CD4-positive, alpha-beta T cell treated with Interleukin-2 at 100 ng/mL for 4 hours (primary cell): ENCODE data around the gene PAGR1.
"Not testable (repeated sequence)": the region's sequence is repeated elsewhere in the genome, so short reads cannot be mapped to it uniquely, and the experiment has no call there.

Source experiments
- DNase-seq: peaks from one replicate; pipeline ENCODE4 v3.0.0-alpha.2; 2020; ENCODE audit warnings: low spot score

Gene PAGR1

DNA sequence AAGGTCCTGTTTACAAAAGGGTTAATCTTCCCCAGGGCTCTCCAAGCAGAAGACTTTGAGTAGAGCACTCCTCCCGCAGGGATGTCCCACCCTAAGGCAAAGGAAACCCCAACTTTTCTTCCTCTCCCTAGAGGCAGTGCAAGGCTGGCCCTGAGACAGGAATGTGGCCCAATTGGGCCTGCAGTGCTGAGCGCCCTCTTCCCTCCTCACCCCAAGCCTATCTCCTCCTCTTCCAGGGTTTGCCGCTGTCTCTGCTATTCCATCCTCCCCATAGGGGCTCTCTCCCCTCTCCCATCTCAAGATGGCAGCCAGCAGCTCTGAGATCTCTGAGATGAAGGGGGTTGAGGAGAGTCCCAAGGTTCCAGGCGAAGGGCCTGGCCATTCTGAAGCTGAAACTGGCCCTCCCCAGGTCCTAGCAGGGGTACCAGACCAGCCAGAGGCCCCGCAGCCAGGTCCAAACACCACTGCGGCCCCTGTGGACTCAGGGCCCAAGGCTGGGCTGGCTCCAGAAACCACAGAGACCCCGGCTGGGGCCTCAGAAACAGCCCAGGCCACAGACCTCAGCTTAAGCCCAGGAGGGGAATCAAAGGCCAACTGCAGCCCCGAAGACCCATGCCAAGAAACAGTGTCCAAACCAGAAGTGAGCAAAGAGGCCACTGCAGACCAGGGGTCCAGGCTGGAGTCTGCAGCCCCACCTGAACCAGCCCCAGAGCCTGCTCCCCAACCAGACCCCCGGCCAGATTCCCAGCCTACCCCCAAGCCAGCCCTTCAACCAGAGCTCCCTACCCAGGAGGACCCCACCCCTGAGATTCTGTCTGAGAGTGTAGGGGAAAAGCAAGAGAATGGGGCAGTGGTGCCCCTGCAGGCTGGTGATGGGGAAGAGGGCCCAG lies 3.0 kb upstream of the PAGR1 start:
- no peak for DNase-seq

DNA sequence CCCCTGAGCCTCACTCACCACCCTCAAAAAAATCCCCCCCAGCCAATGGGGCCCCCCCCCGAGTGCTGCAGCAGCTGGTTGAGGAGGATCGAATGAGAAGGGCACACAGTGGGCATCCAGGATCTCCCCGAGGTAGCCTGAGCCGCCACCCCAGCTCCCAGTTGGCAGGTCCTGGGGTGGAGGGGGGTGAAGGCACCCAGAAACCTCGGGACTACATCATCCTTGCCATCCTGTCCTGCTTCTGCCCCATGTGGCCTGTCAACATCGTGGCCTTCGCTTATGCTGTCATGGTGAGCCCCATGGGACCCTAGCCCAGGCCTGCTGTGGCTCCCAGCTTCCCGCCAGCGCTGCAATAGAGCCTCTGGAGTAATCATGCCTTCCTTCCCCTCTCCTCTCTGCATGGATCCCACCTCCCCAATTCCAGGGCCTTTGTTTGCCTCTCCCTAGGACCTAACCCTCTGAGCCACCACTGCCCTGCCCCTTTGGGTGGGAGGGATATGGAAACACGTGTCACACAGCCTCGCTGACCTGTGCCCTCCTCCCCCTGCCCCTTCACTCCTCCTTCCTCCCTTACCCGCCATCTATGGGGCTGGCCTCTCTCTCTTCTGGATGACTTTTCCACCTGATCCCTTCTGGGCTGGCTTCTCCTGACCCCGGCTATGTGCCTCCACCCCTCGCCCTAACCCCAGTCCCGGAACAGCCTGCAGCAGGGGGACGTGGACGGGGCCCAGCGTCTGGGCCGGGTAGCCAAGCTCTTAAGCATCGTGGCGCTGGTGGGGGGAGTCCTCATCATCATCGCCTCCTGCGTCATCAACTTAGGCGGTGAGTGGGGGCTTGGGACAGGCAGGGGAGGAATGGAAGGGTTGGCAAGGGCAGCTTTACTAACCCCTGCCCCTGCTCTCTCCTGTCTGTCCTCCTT lies 2.0 kb upstream of the PAGR1 start:
- DNase-seq: no peak

DNA sequence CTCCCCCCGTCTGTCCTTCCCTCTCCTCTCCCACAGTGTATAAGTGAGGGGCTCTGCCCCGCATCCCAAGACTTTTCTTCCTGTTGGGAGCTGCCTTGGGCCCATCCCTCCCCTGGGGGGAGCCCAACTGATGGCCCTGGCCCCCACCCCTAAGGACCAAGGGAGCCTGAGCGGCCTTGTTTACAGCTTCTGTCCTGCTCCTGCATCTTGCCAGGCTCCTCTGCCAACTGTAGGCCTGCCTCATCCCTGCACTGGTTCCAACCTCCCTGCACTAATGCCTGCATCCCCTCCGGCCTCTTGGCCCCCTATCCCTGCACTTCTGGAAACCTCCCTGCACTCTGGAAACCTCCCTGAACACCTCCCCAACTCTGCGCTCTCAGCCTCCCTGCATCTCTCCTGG lies 1.4 kb upstream of the PAGR1 start:
- DNase-seq: no peak

DNA sequence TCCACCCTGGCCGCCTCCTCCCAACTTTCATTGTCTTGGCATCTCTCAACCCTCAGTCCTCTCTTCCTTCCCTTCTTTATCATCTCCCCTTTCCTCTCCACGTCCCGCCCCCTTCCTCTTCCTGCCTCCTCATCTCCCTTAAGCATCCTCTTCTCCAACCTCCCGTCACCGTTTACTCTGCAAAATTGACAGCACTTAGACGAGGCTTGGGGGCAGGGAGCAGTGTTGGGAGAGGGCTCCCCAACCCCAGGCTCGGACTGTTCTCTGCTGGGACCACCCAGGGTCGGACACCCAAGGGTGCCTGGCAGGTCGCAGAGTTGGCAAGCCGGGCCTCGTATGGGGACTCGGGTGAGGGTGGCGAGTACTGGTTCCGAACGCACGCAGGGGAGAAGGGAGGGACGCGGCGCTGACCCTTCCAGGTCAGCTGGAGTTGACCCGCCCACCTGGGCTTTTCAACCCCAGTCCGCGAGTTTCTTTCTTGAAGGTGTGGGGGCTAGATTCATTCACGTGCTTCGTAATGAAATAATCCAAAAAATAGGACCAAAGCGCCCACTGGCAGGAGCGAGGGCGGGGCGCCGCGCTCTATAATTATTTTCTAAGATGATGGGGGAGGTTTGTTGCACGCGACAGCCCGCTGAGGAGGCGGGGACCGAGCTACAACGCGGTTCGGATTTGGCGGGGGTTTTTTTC lies 775 bp upstream of the PAGR1 start:
- no peak for DNase-seq

DNA sequence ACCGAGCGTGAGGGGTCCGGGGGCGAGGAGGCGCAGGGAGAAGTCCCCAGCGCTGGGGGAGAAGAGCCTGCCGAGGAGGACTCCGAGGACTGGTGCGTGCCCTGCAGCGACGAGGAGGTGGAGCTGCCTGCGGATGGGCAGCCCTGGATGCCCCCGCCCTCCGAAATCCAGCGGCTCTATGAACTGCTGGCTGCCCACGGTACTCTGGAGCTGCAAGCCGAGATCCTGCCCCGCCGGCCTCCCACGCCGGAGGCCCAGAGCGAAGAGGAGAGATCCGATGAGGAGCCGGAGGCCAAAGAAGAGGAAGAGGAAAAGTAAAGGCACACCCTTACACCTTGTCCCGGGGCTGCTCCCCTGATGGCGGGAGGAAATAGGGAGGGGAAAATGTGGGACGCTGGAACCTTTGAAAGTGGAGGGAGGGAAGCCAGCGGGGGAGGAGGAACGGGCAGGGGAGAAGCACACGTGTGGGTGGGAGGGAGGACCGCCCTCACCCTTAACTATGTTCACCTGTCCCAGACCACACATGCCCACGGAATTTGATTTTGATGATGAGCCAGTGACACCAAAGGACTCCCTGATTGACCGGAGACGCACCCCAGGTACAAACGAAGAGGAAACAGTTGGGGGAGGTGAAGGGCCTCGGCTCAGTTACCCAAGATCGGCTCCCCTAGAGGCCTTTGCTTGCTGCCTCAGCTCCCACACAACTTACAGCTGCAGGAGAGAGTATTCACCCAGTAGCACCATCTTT lies 916 bp downstream of the PAGR1 start:
- peak; percentile 41 for DNase-seq

DNA sequence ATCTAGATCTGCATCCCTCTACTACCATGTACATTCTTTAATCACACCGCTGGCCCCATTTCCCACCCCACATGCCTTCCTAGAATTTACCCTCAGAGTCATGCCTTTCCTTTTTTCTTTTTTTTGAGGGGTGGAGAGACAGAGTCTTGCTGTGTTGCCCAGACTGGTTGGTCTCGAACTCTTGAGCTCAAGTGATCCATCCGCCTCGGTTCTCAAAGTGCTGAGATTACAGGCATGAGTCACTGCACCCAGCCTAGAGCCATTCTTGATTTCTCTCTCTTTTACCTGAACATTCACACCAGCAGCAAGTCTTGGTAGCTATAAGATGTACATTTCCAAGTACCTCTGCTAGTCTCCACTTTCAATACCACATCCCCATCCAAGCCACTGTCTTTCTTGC lies 2.1 kb downstream of the PAGR1 start:
- no peak for DNase-seq

DNA sequence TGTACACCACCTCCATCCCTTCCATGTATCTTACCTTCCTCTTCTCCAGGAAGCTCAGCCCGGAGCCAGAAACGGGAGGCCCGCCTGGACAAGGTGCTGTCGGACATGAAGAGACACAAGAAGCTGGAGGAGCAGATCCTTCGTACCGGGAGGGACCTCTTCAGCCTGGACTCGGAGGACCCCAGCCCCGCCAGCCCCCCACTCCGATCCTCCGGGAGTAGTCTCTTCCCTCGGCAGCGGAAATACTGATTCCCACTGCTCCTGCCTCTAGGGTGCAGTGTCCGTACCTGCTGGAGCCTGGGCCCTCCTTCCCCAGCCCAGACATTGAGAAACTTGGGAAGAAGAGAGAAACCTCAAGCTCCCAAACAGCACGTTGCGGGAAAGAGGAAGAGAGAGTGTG lies 3.6 kb downstream of the PAGR1 start:
- DNase-seq: no peak

DNA sequence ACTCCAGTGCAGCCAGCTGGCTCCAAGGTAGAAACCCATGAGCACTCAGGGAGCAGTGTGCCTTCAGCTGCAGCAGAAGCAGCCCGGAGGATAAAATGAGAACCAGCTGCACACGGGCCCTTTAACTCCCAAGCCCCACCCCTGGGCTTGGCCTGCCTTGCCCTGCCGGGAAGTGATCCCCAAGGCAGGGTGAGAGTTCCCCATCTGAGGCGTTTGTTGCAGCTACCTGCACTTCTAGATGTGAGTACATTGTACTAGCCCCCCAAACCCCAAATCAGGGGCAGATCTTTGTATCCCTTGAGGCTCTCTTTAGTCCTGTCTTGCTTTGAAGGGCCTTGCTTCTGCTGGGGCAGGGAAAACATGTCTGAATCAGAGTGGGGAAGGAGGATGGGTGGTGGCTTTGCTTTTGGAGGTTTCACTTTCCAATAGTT lies 4.3 kb downstream of the PAGR1 start, which contains the start of gene MVP:
MVP (plus strand) TSS at position 192 of the 431 bp plus-strand sequence. CDS start 10,088 bp downstream, outside the sequence.
- peak; percentile 52 for DNase-seq

DNA sequence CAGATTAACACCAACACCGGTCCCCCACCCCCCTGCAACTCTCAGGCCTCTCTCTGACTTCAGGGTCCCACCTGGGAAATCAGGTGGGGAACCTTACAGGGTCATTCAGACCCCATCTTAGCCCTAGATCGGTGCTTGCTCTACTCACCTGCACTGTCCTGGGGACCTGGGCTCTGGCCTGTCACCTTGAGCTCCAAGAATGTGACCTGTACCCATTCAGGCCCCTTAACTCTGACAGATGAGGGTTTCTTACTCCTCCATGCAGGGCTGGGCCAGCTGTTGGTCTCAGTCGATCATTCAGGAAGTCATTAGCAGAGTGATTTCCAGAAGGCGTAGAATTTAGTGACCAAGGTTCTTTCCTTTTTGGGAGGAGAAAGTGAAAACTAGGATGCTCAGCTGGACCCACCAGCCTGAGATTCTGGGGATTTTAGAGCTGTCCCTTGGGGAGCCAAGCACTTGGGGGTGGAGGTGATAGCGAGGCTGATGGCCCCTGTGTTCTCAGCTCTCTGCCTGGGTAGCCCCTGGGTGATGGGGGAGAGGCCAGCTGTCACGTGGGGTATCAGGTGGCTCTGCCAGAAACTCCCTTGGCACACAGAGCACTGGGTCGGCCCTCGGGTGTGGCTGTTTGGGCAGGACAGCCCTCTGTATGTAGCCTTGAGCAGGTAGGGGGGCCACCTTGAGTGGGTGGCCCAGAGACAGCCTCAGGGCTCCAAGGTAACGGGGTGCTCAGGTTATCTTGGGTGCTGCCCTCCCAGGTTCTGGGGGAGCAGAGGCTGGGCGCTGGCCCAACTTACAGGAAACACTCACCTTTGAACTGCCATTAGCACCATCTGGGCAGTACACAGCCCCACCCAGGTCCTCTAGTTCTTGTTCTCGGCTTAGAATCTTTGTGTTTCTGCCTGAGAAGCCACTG lies 5.0 kb downstream of the PAGR1 start:
- peak; percentile 66 for DNase-seq

DNA sequence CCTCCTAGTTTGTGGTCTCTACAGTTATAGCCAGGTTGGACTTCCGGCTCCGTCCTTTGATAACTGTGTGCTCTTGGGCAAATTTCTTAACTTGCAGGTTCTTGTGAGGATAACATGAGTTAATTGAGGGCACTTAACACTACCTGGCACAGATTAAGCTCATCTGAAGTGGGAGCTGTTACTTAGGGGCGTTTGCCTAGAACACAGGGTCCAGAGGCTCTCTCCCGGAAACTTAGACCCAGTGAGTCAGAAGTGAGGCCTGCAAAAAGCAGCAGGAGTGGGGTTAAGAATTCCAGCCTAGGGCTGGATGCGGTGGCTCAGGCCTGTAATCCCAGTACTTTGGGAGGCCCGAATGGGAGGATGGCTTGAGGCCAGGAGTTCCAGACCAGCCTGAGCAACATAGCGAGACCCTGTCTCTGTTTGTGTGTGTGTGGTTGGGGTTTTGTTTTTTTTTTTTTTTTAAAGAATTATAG lies 5.7 kb downstream of the PAGR1 start:
- no peak for DNase-seq

DNA sequence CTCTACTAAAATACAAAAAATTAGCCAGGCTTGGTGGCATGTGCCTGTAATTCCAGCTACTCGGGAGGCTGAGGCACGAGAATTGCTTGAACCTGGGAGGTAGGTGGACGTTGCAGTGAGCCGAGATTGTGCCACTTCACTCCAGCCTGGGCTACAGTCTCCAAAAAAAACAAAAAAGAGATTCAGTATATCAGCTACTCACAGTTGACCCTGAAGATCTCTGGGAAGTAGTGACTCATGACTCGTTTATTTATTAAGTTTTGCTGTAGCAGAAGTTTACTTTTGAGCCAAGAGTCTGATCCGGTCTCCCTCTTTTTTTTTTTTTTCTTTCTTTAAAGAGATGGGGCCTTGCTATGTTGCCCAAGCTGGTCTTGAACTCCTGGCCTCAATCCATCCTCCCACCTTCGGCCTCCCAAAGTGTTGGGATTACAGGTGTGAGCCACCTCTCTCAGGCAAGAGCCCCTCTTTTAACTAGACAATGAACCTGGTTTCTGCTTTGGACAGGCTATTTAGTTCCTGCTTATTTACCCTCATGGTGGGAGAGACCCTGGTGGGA lies 8.7 kb downstream of the PAGR1 start:
- DNase-seq: no peak

DNA sequence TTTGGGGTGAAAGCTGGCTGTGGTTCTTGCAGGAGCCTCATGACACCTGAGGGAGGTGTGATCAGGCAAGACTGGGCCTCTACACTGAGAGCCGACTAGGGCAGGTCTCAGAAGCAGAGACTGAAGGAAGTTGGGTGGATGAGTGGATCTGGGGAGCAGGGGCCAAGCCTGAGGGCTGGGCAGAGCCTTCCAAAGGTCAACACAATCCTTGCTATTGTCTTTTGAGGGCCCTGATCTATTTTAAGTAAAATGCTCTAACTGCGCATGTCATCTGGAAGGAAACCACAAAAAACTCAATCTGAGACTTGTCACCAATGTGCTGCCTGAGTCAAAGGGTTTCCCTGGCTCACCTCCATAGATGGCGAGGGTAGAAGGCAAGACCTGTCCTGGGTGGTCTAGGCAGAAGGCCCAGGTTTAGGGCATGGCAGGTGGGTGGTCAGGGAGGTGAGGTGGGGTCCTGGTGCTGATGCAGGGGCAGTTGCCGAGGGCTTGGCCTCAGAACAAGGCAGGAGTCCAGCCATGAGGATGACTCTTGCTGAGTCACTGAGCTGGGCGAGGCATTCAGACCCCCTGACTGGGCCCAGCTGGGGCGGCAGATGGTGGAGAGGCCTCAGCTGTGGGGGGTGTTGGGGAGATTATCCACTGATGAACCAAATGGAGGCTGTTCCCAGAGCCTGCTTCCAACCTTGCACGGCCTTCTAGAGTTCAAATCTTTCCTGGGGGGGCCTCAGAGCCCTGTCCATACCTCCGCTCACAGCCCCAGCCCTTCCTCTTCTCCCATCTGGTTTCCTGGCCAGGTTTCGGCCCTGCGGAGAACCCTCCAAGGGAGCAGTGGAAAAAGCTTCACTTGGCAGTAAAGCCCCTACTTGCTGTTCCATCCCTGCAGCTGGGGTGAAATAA lies 9.4 kb downstream of the PAGR1 start:
- DNase-seq: peak; percentile 61

DNA sequence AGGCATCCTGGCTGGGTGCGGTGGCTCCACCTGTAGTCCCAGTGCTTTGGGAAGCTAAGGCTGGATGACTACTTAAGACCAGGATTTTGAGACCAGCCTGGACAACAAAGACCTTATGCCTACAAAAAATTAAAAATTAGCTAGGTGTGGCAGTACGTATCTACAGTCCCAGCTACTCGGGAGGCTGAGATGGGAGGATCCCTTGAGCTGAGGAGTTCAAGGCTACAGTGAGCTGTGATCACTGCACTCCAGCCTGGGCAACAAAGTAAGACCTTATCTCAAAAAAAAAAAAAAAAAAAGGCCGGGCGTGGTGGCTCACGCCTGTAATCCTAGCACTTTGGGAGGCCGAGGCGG lies 10.4 kb downstream of the PAGR1 start:
- DNase-seq: no peak

DNA sequence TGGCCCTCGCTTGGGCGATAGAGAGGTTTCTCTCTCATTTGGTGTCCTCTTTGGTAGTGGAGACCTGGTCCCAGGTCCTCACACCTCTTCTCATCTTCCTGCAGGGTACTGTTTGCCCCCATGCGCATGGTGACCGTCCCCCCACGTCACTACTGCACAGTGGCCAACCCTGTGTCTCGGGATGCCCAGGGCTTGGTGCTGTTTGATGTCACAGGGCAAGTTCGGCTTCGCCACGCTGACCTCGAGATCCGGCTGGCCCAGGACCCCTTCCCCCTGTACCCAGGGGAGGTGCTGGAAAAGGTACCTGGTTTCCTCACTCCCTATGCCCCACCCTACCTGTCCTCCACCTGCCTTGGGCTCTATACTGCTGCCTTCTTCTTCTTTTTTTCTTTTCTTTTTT lies 14.8 kb downstream of the PAGR1 start:
- DNase-seq: no peak

DNA sequence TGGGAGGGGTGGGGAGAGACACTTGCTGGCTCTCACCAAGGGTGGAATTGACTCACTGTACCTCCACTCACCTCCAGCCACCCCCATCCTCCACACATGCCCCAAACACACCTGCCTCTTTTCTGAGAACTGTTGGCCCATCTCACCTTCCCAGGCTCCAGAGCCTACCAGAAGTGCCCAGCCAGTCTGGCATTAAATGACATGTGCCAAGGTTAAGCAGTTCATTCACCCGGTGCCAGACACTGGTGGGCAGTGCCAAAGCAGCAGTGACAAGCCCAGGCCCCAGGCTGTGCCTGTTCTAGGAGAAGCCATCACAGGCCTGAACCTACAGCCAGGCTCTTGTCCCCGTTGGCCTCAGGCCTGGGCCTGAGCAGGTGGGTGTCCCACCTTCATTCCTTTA lies 15.5 kb downstream of the PAGR1 start:
- DNase-seq: no peak

DNA sequence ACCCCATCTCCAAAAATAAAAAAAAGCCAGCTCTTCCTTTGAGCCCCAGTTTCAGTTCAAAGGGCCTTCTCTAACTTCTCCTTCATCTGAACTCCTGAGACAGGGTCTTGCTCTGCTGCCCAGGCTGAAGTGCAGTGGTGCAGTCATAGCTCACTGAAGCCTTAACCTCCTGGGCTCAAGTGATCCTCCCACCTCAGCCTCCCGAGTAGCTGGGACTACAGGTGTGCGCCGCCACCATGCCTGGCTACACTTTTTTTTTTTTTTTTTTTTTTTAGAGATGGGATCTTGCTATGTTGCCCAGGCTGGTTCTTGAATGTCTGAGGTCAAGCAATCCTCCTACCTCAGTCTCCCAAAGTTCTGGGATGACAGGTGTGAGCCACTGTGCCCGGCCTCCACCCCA lies 17.3 kb downstream of the PAGR1 start:
- DNase-seq: not testable (repeated sequence)

DNA sequence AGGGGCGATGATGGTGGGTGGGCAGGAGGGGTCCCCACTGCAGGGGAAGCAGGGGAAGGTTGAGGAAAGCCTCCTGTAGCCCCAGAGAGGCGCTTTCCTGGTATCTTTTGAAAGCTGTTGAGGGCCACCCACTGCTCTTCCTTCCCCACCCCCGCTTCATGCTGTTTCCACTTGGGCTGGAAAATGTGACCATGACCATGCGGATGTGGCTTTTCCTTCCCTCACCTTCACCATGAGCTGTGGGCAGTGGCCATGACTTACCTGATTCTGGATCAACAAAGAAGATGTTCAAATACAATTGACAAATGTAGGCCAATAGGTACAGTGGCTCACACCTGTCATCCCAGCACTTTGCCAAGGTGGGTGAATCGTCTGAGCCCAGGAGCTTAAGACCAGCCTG lies 18.1 kb downstream of the PAGR1 start:
- no peak for DNase-seq

DNA sequence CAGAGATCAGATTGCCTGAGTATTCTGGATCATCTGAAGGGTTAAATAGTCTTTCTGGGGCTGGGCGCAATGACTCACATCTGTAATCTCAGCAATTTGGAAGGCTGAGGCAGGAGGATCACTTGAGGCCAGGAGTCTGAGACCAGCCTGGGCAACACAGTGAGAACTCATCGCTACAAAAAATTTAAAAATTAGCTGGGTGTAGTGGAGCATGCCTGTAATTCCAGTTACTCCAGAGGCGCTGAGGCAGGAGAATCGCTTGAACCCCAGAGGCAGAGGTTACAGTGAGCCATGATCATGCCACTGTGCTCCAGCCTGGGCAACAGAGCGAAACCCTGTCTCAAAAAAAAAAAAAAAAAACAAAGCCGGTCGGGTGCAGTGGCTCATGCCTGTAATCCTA lies 20.0 kb downstream of the PAGR1 start:
- DNase-seq: no peak

DNA sequence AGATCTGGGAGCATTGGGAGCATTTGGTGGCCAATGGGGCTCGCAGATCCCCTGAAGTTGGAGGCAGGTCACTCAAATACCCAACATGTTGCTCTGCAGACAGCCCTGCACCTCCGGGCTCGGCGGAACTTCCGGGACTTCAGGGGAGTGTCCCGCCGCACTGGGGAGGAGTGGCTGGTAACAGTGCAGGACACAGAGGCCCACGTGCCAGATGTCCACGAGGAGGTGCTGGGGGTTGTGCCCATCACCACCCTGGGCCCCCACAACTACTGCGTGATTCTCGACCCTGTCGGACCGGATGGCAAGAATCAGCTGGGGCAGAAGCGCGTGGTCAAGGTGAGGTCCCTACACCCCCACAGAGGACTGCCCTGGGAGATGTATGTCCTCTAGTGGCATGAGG lies 20.7 kb downstream of the PAGR1 start:
- no peak for DNase-seq
